B cell (primary cell): ENCODE measurements around the gene ZNF891. TPM values are rescaled to one million over a fixed set of nuclear protein-coding genes. Genes with fewer than 3 reads are reported as not detected.

Source experiments
- ATAC-seq: fragments of 200-7000 bp; cut with Tn5 transposase; one replicate; pipeline ENCODE4 v1.10.0; 2021; ENCODE audit warnings: low read depth, mild to moderate bottlenecking, moderate number of reproducible peaks, moderate library complexity
- CTCF ChIA-PET: fragments of 350-600 bp; sonication (Branson Sonifier 250); formaldehyde crosslinking; loops from one replicate; lab custom pipeline; 2021; ENCODE audit warnings: antibody characterized with exemption, inconsistent platforms; lab: Charles Lee
- POLR2A ChIA-PET: fragments of 350-600 bp; sonication (Branson Sonifier 250); formaldehyde crosslinking; loops from one replicate; lab custom pipeline; 2021; ENCODE audit warnings: antibody characterized with exemption; lab: Charles Lee
- DNase-seq: peaks from one replicate; pipeline ENCODE4 v3.0.0; 2013
- H2AFZ ChIP-seq: 2 replicates; pipeline ENCODE4 v1.6.1; 2012; ENCODE audit warnings: mild to moderate bottlenecking, low read depth, low read length; ENCODE audit not compliant: insufficient read depth, poor library complexity, severe bottlenecking
- H3K27ac ChIP-seq, 2 donors: 1 replicate in 1 of 2; 2 replicates in 1 of 2; pipeline ENCODE4 v1.5.1; 2012 to 2013; ENCODE audit warnings: low read length in 2 of 2, mild to moderate bottlenecking in 2 of 2, moderate library complexity in 1 of 2
- H3K27me3 ChIP-seq, 4 experiments: fragments of 200-600 bp in 1 of 4; sonication (generic) in 1 of 4; replicated peaks in 1 of 4; 1 replicate in 2 of 4; 2 replicates in 2 of 4; pipeline versions ENCODE4 v1.6.1 to v1.7.0; 2013 to 2016; ENCODE audit warnings: low read length in 3 of 4, mild to moderate bottlenecking in 2 of 4, mixed read lengths in 1 of 4, moderate library complexity in 1 of 4; ENCODE audit not compliant: insufficient read depth in 4 of 4, control insufficient read depth in 3 of 4; ENCODE audit errors: control extremely low read depth in 1 of 4
- H3K36me3 ChIP-seq, 2 experiments: replicated peaks in 1 of 2; 1 replicate in 1 of 2; 2 replicates in 1 of 2; pipeline versions ENCODE4 v1.6.1 to v1.7.1; 2013; ENCODE audit warnings: low read length in 1 of 2; ENCODE audit not compliant: insufficient read depth in 2 of 2, control insufficient read depth in 1 of 2; ENCODE audit errors: control extremely low read depth in 1 of 2, extremely low read depth in 1 of 2
- H3K4me1 ChIP-seq, 2 donors: fragments of 200-600 bp in 1 of 2; sonication (generic) in 1 of 2; 1 replicate in 1 of 2; 2 replicates in 1 of 2; pipeline versions ENCODE4 v1.5.1 to v1.6.1; 2013 to 2017; ENCODE audit warnings: low read length in 2 of 2; ENCODE audit not compliant: control insufficient read depth in 2 of 2, insufficient read depth in 2 of 2
- H3K4me2 ChIP-seq: replicated peaks from 2 replicates; pipeline ENCODE3; 2012; ENCODE audit warnings: mild to moderate bottlenecking, low read depth, low read length; ENCODE audit not compliant: poor library complexity, severe bottlenecking
- H3K4me3 ChIP-seq, 5 experiments: fragments of 200-600 bp in 1 of 5; sonication (generic) in 1 of 5; 1 replicate in 3 of 5; 2 replicates in 2 of 5; pipeline versions ENCODE4 v1.5.1 to v1.7.0; 2011 to 2016; ENCODE audit warnings: low read length in 4 of 5, mild to moderate bottlenecking in 4 of 5, low read depth in 2 of 5, control low read depth in 1 of 5, moderate library complexity in 1 of 5; ENCODE audit not compliant: insufficient read depth in 1 of 5; ENCODE audit errors: control extremely low read depth in 1 of 5, extremely low read depth in 1 of 5
- H3K79me2 ChIP-seq: fragments of 200-600 bp; sonication (generic); one replicate; pipeline ENCODE4 v1.6.0; 2016; ENCODE audit warnings: low read length; ENCODE audit not compliant: control insufficient read depth, insufficient read depth
- H3K9ac ChIP-seq: fragments of 200-600 bp; sonication (generic); 2 replicates; pipeline ENCODE4 v1.6.1; 2017; ENCODE audit warnings: mild to moderate bottlenecking, low read length, moderate library complexity
- H3K9me3 ChIP-seq, 3 donors: one replicate each; pipeline versions ENCODE4 v1.6.1 to v1.7.1; 2013; ENCODE audit warnings: low read length in 2 of 3; ENCODE audit not compliant: control insufficient read depth in 2 of 3, insufficient read depth in 1 of 3; ENCODE audit errors: control extremely low read depth in 1 of 3
- H4K20me1 ChIP-seq: 2 replicates; pipeline ENCODE4 v1.6.0; 2012; ENCODE audit warnings: mild to moderate bottlenecking, low read length; ENCODE audit not compliant: insufficient read depth, control insufficient read depth, poor library complexity, severe bottlenecking
- H3K27ac Mint-ChIP-seq: one replicate; pipeline ENCODE4 v1.8.0; 2021; ENCODE audit warnings: mixed read lengths
- H3K27me3 Mint-ChIP-seq: one replicate; pipeline ENCODE4 v1.8.0; 2021; ENCODE audit warnings: mixed read lengths
- H3K4me1 Mint-ChIP-seq: one replicate; pipeline ENCODE4 v1.8.0; 2021; ENCODE audit warnings: mixed read lengths
- H3K4me3 Mint-ChIP-seq: one replicate; pipeline ENCODE4 v1.8.0; 2021; ENCODE audit warnings: mixed read lengths
- H3K9me3 Mint-ChIP-seq: one replicate; pipeline ENCODE4 v1.8.0; 2022; ENCODE audit warnings: mixed read lengths; ENCODE audit not compliant: insufficient read depth
- EZH2 ChIP-seq: IDR thresholded peaks from 2 replicates; pipeline ENCODE4 v1.6.1; 2012; ENCODE audit warnings: borderline replicate concordance, low read depth, mild to moderate bottlenecking, moderate library complexity, low read length; ENCODE audit not compliant: insufficient read depth, poor library complexity, severe bottlenecking
- WGBS: methylation state at CpG from one replicate; pipeline ENCODE4 v1.1.5; 2013; ENCODE audit warnings: missing lambda C conversion rate; ENCODE audit not compliant: insufficient coverage; 5-methylcytosine and 5-hydroxymethylcytosine counted together
- intact Hi-C: fragments of 100-400 bp; cut with micrococcal nuclease; formaldehyde crosslinking; loops from one replicate; pipeline ENCODE4 v1.10.0; 2022
- polyA plus RNA-seq: library from polyadenylated mRNA; depleted of rRNA; stranded (reverse); fragments of >200 nt; gene quantifications from 2 replicates; pipeline ENCODE4 v1.2.3, GENCODE V29; 2012
- total RNA-seq, 2 donors: library from RNA; stranded (reverse); fragments of 120-200 nt in 1 of 2; gene quantifications; 1 replicate in 1 of 2; 2 replicates in 1 of 2; pipeline versions ENCODE4 v1.2.3 to v1.2.4, GENCODE V29; 2013 to 2022
- TF ChIP-seq, protein P1 (sequence below): fragments of 200-600 bp; IDR thresholded peaks from one replicate; pipeline ENCODE4 v1.8.0; 2022; ENCODE audit warnings: antibody characterized with exemption, mild to moderate bottlenecking

The ZNF891 gene
- total and polyA plus RNA-seq, 2 donors (not counting 1 experiment from before 2014, with no cell fraction given) = 1.5 to 6.8 TPM

DNA sequence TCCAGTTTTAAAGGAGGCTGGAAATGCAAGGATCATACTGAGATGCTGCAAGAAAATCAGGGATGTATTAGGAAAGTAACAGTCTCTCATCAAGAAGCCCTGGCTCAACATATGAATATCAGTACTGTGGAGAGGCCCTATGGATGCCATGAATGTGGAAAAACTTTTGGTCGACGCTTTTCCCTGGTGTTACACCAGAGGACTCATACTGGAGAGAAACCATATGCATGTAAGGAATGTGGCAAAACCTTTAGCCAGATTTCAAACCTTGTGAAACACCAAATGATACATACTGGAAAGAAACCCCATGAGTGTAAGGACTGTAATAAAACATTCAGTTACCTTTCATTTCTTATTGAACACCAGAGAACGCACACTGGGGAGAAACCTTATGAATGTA, 24.5 kb downstream of the ZNF891 start:
- ChIA-PET POLR2A (no interaction called here), CTCF (no interaction called here)
- Histone ChIP-seq H3K79me2 (no peaks in the 10 kb centered on the region), H3K27me3 (no peaks in the 10 kb centered on the region), H3K9ac (no peak overlapping the region), H2AFZ (no peak overlapping the region), H3K36me3 (peaks cover 29 to 44% of the 10 kb centered on the region in 2 experiments), H3K4me1 (no peaks in the 10 kb centered on the region), H4K20me1 (no peaks in the 10 kb centered on the region), H3K27ac (no peak overlapping the region), H3K9me3 (peaks cover 43 to 95% (median 46%) of the 10 kb centered on the region in 3 donors), H3K4me3 (peak overlapping the region in 1 of 5 experiments; percentile 6), H3K4me2 (no peak overlapping the region)
- ATAC-seq (no peak), DNase-seq (peak; percentile 16)
- TF ChIP-seq, protein P1, sequence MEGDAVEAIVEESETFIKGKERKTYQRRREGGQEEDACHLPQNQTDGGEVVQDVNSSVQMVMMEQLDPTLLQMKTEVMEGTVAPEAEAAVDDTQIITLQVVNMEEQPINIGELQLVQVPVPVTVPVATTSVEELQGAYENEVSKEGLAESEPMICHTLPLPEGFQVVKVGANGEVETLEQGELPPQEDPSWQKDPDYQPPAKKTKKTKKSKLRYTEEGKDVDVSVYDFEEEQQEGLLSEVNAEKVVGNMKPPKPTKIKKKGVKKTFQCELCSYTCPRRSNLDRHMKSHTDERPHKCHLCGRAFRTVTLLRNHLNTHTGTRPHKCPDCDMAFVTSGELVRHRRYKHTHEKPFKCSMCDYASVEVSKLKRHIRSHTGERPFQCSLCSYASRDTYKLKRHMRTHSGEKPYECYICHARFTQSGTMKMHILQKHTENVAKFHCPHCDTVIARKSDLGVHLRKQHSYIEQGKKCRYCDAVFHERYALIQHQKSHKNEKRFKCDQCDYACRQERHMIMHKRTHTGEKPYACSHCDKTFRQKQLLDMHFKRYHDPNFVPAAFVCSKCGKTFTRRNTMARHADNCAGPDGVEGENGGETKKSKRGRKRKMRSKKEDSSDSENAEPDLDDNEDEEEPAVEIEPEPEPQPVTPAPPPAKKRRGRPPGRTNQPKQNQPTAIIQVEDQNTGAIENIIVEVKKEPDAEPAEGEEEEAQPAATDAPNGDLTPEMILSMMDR = no peak
- TF ChIP-seq EZH2 = no peak
- intact Hi-C loops = no loop called here
- no CpG with 5 or more reads among the region's 3 CpGs for WGBS
- no peaks in the 10 kb centered on the region for H3K27me3 Mint-ChIP-seq
- H3K4me3 Mint-ChIP-seq = no peak overlapping the region
- no peaks in the 10 kb centered on the region for H3K4me1 Mint-ChIP-seq
- H3K9me3 Mint-ChIP-seq = peaks cover 34% of the 10 kb centered on the region
- no peak overlapping the region for H3K27ac Mint-ChIP-seq

DNA sequence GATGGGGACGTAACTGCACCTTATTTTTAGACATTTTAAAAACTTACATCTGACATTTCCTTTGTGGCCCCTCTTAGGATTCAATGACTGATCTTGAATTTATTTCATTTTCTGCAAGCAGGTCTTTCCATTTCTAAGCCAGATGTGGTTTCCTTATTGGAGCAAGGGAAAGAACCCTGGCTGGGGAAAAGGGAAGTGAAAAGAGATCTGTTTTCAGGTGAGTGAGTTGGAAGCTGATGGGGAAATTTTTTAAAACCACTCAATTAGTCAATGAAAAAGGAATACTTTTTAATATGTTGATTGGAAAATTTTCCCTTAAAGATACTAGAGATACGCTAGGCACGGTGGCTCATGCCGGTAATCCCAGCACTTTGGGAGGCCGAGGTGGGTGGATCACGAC, 46.7 kb downstream of the ZNF891 start:
- H3K4me1 Mint-ChIP-seq = peaks cover 8% of the 10 kb centered on the region
- peaks cover 31 to 75% (median 54%) of the 10 kb centered on the region in 3 donors for H3K9me3 ChIP-seq
- no peaks in the 10 kb centered on the region for H4K20me1 ChIP-seq
- no peaks in the 10 kb centered on the region for H3K27me3 Mint-ChIP-seq
- peaks cover 28% of the 10 kb centered on the region for H3K9me3 Mint-ChIP-seq
- no peak overlapping the region for H3K27ac Mint-ChIP-seq
- no peak for ATAC-seq
- DNase-seq = peak; percentile 18
- H3K79me2 ChIP-seq = peaks cover 12% of the 10 kb centered on the region
- peak overlapping the region in 1 of 5 experiments; percentile 5 for H3K4me3 ChIP-seq
- no peak overlapping the region for H3K27ac ChIP-seq
- H3K36me3 ChIP-seq = peaks cover 23 to 54% of the 10 kb centered on the region in 2 experiments
- no peak overlapping the region for H3K4me3 Mint-ChIP-seq
- ChIA-PET POLR2A (no interaction called here), CTCF (no interaction called here)
- no peak overlapping the region for H3K4me2 ChIP-seq
- intact Hi-C loops = no loop called here
- peaks cover 12 to 15% of the 10 kb centered on the region in 2 donors for H3K4me1 ChIP-seq
- no peak overlapping the region for H3K9ac ChIP-seq
- H3K27me3 ChIP-seq = no peaks in the 10 kb centered on the region
- WGBS = 100% methylated on average over 4 of the region's 6 CpGs
- no peak overlapping the region for H2AFZ ChIP-seq
- TF ChIP-seq, protein P1 = no peak
- TF ChIP-seq EZH2 = no peak
